ENCODE measurements around the gene CARF. TPM values are rescaled to one million over a fixed set of nuclear protein-coding genes. Genes with fewer than 3 reads are reported as not detected.
A peak's percentile ranks its signal among the peaks of the same experiment; 100 is the strongest.
"Not testable (repeated sequence)": the region's sequence is repeated elsewhere in the genome, so short reads cannot be mapped to it uniquely, and the experiment has no call there.

The CARF gene
- total and polyA plus RNA-seq, 2 donors (not counting 1 experiment from before 2014, with no cell fraction given) = 7.2 to 8.6 TPM

- Histone ChIP-seq H3K4me1 (ENCODE audit: control insufficient read depth, extremely low read depth, insufficient read depth, low read length) (no peaks in the 10 kb centered on the region), H3K27me3 (ENCODE audit: control insufficient read depth, insufficient read depth, low read length) (no peaks in the 10 kb centered on the region), H3K9me3 (ENCODE audit: control insufficient read depth, insufficient read depth, low read depth, low read length) (no peaks in the 10 kb centered on the region), H3K9ac (ENCODE audit: insufficient read depth, low read length) (no peak overlapping the region), H3K4me2 (ENCODE audit: extremely low read depth, insufficient read depth, low read length) (no peak overlapping the region), H2AFZ (ENCODE audit: low read length) (no peak overlapping the region), H3K27ac (ENCODE audit: insufficient read depth, low read length) (no peak overlapping the region), H3K79me2 (ENCODE audit: control insufficient read depth, insufficient read depth, low read length) (no peaks in the 10 kb centered on the region), H4K20me1 (ENCODE audit: control insufficient read depth, extremely low read depth, insufficient read depth, low read length) (no peaks in the 10 kb centered on the region), H3K36me3 (ENCODE audit: control insufficient read depth, insufficient read depth, low read length) (no peaks in the 10 kb centered on the region), H3K4me3 (replicated peaks in 1 of 4; ENCODE audit: control extremely low read depth in 1 of 4, insufficient read depth in 1 of 4, low read depth in 3 of 4, low read length in 4 of 4) (no peak overlapping the region)
- DNase-seq (ENCODE audit: low read depth in 2 of 2) = no peak
- TF ChIP-seq CTCF (conservative IDR thresholded peaks at IDR 0.05 in 1 of 2, IDR thresholded peaks at IDR 0.05 in 1 of 2; ENCODE audit: low read depth in 1 of 2, low read length in 2 of 2) (no peak), EZH2 (IDR thresholded peaks at IDR 0.05; ENCODE audit: low read length, missing control alignments) (no peak)
Observed at GRCh38 chr2:202990501-202990900, 78.4 kb downstream of the CARF start.

- not testable (repeated sequence) for H3K9ac ChIP-seq (ENCODE audit: insufficient read depth, low read length); H3K79me2 ChIP-seq (ENCODE audit: control insufficient read depth, insufficient read depth, low read length); H4K20me1 ChIP-seq (ENCODE audit: control insufficient read depth, extremely low read depth, insufficient read depth, low read length); H3K27ac ChIP-seq (ENCODE audit: insufficient read depth, low read length); H3K4me2 ChIP-seq (ENCODE audit: extremely low read depth, insufficient read depth, low read length); H2AFZ ChIP-seq (ENCODE audit: low read length); H3K36me3 ChIP-seq (ENCODE audit: control insufficient read depth, insufficient read depth, low read length); H3K4me3 ChIP-seq (replicated peaks in 1 of 4; ENCODE audit: control extremely low read depth in 1 of 4, insufficient read depth in 1 of 4, low read depth in 3 of 4, low read length in 4 of 4); H3K9me3 ChIP-seq (ENCODE audit: control insufficient read depth, insufficient read depth, low read depth, low read length); H3K27me3 ChIP-seq (ENCODE audit: control insufficient read depth, insufficient read depth, low read length); H3K4me1 ChIP-seq (ENCODE audit: control insufficient read depth, extremely low read depth, insufficient read depth, low read length)
- peak in 1 of 2 donors; percentile 72 for DNase-seq (ENCODE audit: low read depth in 2 of 2)
Observed at GRCh38 chr2:202997113-202997512, 85.0 kb downstream of the CARF start.

GRCh38 chr2:203002054-203002821, 90.2 kb downstream of the CARF start:
- no peaks in the 10 kb centered on the region for H3K4me1 ChIP-seq (ENCODE audit: control insufficient read depth, extremely low read depth, insufficient read depth, low read length)
- no peaks in the 10 kb centered on the region for H3K36me3 ChIP-seq (ENCODE audit: control insufficient read depth, insufficient read depth, low read length)
- H3K9me3 ChIP-seq (ENCODE audit: control insufficient read depth, insufficient read depth, low read depth, low read length) = no peaks in the 10 kb centered on the region
- H3K27me3 ChIP-seq (ENCODE audit: control insufficient read depth, insufficient read depth, low read length) = no peaks in the 10 kb centered on the region
- H4K20me1 ChIP-seq (ENCODE audit: control insufficient read depth, extremely low read depth, insufficient read depth, low read length) = no peaks in the 10 kb centered on the region
- H2AFZ ChIP-seq (ENCODE audit: low read length) = no peak overlapping the region
- no peak for TF ChIP-seq CTCF (conservative IDR thresholded peaks at IDR 0.05 in 1 of 2, IDR thresholded peaks at IDR 0.05 in 1 of 2; ENCODE audit: low read depth in 1 of 2, low read length in 2 of 2)
- no peak for TF ChIP-seq EZH2 (IDR thresholded peaks at IDR 0.05; ENCODE audit: low read length, missing control alignments)
- no peak overlapping the region for H3K9ac ChIP-seq (ENCODE audit: insufficient read depth, low read length)
- H3K4me3 ChIP-seq (replicated peaks in 1 of 4; ENCODE audit: control extremely low read depth in 1 of 4, insufficient read depth in 1 of 4, low read depth in 3 of 4, low read length in 4 of 4) = no peak overlapping the region
- H3K4me2 ChIP-seq (ENCODE audit: extremely low read depth, insufficient read depth, low read length) = no peak overlapping the region
- no peak overlapping the region for H3K27ac ChIP-seq (ENCODE audit: insufficient read depth, low read length)
- no peaks in the 10 kb centered on the region for H3K79me2 ChIP-seq (ENCODE audit: control insufficient read depth, insufficient read depth, low read length)
- DNase-seq (ENCODE audit: low read depth in 2 of 2) = peak in 1 of 2 donors; percentile 29

Data from fibroblast of lung (primary cell).